T-helper 1 cell treated with Interleukin-12 subunit alpha and Interleukin-12 subunit beta and Interleukin-4 antibody, amounts not matched to agents 30 μg/mL and 1 μg/mL, for 36 hours (primary cell): ENCODE measurements around the gene IGF2BP3.

ENCODE experiments used
- H3K27ac Mint-ChIP-seq: one replicate; pipeline ENCODE4 v1.8.0; 2021; ENCODE audit warnings: mild to moderate bottlenecking, mixed read lengths
- H3K27me3 Mint-ChIP-seq: one replicate; pipeline ENCODE4 v1.8.0; 2021; ENCODE audit warnings: low read depth, mixed read lengths
- H3K36me3 Mint-ChIP-seq: one replicate; pipeline ENCODE4 v1.8.0; 2021; ENCODE audit warnings: low read depth, mixed read lengths
- H3K4me1 Mint-ChIP-seq: one replicate; pipeline ENCODE4 v1.8.0; 2021; ENCODE audit warnings: low read depth, mixed read lengths
- H3K4me3 Mint-ChIP-seq: one replicate; pipeline ENCODE4 v1.8.0; 2021; ENCODE audit warnings: mild to moderate bottlenecking, moderate library complexity, mixed read lengths
- H3K9me3 Mint-ChIP-seq: one replicate; pipeline ENCODE4 v1.8.0; 2021; ENCODE audit warnings: mixed read lengths

IGF2BP3 gene

GRCh38 chr7:23389701-23390100 lies 80.6 kb downstream of the IGF2BP3 start:
- Mint-ChIP-seq H3K27me3 (peaks cover 15% of the 10 kb centered on the region), H3K36me3 (no peaks in the 10 kb centered on the region), H3K27ac (no peak overlapping the region), H3K4me1 (peaks cover 2% of the 10 kb centered on the region), H3K4me3 (no peak overlapping the region), H3K9me3 (no peaks in the 10 kb centered on the region)

DNA sequence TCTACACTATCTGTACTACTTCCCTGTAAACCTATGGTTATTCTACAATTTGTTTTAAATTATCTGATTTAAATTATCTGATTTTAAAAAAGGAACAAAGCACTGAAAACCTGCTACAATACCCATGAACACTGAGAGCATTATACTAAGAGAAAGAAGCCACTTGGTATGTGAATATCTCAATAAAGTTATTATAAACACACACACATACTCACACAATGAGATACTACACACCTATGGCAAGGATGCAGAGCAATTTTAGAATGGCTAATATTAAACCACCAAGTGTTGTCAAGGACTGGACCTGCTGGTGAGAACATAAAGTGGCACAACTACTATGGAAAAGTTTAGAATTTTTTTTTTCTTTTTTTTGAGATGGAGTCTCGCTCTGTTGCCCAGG lies 82.7 kb downstream of the IGF2BP3 start:
- Mint-ChIP-seq H3K4me1 (peaks cover 2% of the 10 kb centered on the region), H3K36me3 (no peaks in the 10 kb centered on the region), H3K4me3 (no peak overlapping the region), H3K27ac (no peak overlapping the region), H3K27me3 (peaks cover 15% of the 10 kb centered on the region), H3K9me3 (no peaks in the 10 kb centered on the region)

GRCh38 chr7:23385140-23385539 lies 85.2 kb downstream of the IGF2BP3 start:
- H3K36me3 Mint-ChIP-seq = no peaks in the 10 kb centered on the region
- H3K4me3 Mint-ChIP-seq = no peak overlapping the region
- no peaks in the 10 kb centered on the region for H3K9me3 Mint-ChIP-seq
- H3K27ac Mint-ChIP-seq = no peak overlapping the region
- H3K27me3 Mint-ChIP-seq = peaks cover 15% of the 10 kb centered on the region
- peaks cover 5% of the 10 kb centered on the region for H3K4me1 Mint-ChIP-seq

GRCh38 chr7:23383225-23383624 lies 87.1 kb downstream of the IGF2BP3 start:
- no peak overlapping the region for H3K4me3 Mint-ChIP-seq
- H3K27ac Mint-ChIP-seq = no peak overlapping the region
- H3K4me1 Mint-ChIP-seq = peaks cover 5% of the 10 kb centered on the region
- H3K27me3 Mint-ChIP-seq = peaks cover 5% of the 10 kb centered on the region
- H3K36me3 Mint-ChIP-seq = no peaks in the 10 kb centered on the region
- H3K9me3 Mint-ChIP-seq = no peaks in the 10 kb centered on the region

DNA sequence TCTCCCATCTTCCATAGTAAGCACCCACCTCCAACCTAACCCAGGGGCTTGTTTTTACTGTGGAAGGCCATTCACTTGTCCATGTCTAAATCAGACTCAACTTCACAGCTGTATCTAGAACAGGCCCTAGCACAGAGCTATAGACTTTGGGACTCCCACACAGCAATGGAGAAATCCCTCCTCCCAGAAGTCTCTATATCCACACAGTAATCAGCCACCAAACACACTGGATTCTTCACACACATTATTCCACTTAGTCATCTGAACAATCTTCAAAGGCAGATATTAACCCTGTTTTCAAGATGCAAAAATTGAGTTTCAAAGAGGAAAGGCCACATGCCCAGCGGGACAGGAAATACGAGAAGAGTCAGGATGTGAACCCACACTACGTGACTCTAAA lies 89.3 kb downstream of the IGF2BP3 start:
- Mint-ChIP-seq H3K27ac (peak overlapping the region; percentile 0), H3K9me3 (no peaks in the 10 kb centered on the region), H3K4me3 (no peak overlapping the region), H3K4me1 (peaks cover 9% of the 10 kb centered on the region), H3K36me3 (no peaks in the 10 kb centered on the region), H3K27me3 (peaks cover 4% of the 10 kb centered on the region)

- H3K4me1 Mint-ChIP-seq = peaks cover 9% of the 10 kb centered on the region
- no peaks in the 10 kb centered on the region for H3K36me3 Mint-ChIP-seq
- H3K4me3 Mint-ChIP-seq = no peak overlapping the region
- H3K27me3 Mint-ChIP-seq = peaks cover 4% of the 10 kb centered on the region
- H3K27ac Mint-ChIP-seq = no peak overlapping the region
- no peaks in the 10 kb centered on the region for H3K9me3 Mint-ChIP-seq
Measured at GRCh38 chr7:23380556-23380955, 89.7 kb downstream of the IGF2BP3 start.

GRCh38 chr7:23378996-23379395 lies 91.3 kb downstream of the IGF2BP3 start:
- Mint-ChIP-seq H3K9me3 (no peaks in the 10 kb centered on the region), H3K4me1 (peaks cover 7% of the 10 kb centered on the region), H3K4me3 (no peak overlapping the region), H3K27ac (no peak overlapping the region), H3K36me3 (no peaks in the 10 kb centered on the region), H3K27me3 (peaks cover 3% of the 10 kb centered on the region)

DNA sequence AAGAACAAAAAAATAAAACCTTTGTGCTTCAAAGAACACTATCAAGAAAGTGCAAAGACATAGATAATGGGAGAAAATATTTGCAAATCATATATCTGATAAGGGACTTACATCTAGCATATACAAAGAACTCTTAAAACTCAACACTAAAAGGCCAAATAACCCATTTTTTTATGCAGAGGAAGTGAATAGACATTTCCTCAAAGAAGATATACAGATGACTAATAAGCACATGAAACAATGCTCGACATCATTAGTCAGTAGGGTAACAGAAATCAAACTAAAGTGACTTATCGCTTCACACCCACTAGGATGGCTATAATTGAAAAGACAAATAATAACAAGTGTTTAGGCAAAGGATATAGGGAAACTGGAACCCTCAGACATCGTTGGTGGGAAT lies 93.2 kb downstream of the IGF2BP3 start:
- no peaks in the 10 kb centered on the region for H3K36me3 Mint-ChIP-seq
- peaks cover 24% of the 10 kb centered on the region for H3K4me1 Mint-ChIP-seq
- H3K9me3 Mint-ChIP-seq = no peaks in the 10 kb centered on the region
- H3K27me3 Mint-ChIP-seq = peaks cover 16% of the 10 kb centered on the region
- H3K4me3 Mint-ChIP-seq = no peak overlapping the region
- no peak overlapping the region for H3K27ac Mint-ChIP-seq

- no peaks in the 10 kb centered on the region for H3K36me3 Mint-ChIP-seq
- H3K27ac Mint-ChIP-seq = peak overlapping the region; percentile 24
- no peaks in the 10 kb centered on the region for H3K9me3 Mint-ChIP-seq
- H3K4me1 Mint-ChIP-seq = peaks cover 29% of the 10 kb centered on the region
- H3K4me3 Mint-ChIP-seq = no peak overlapping the region
- H3K27me3 Mint-ChIP-seq = peaks cover 27% of the 10 kb centered on the region
Measured at GRCh38 chr7:23373151-23374004, 96.9 kb downstream of the IGF2BP3 start.

- Mint-ChIP-seq H3K36me3 (no peaks in the 10 kb centered on the region), H3K27me3 (peaks cover 27% of the 10 kb centered on the region), H3K27ac (no peak overlapping the region), H3K4me3 (no peak overlapping the region), H3K9me3 (no peaks in the 10 kb centered on the region), H3K4me1 (peaks cover 34% of the 10 kb centered on the region)
Measured at GRCh38 chr7:23372611-23373010, 97.7 kb downstream of the IGF2BP3 start.

- Mint-ChIP-seq H3K27me3 (peaks cover 27% of the 10 kb centered on the region), H3K27ac (no peak overlapping the region), H3K9me3 (no peaks in the 10 kb centered on the region), H3K4me1 (peaks cover 30% of the 10 kb centered on the region), H3K4me3 (no peak overlapping the region), H3K36me3 (no peaks in the 10 kb centered on the region)
Measured at GRCh38 chr7:23371654-23372053, 98.6 kb downstream of the IGF2BP3 start.

DNA sequence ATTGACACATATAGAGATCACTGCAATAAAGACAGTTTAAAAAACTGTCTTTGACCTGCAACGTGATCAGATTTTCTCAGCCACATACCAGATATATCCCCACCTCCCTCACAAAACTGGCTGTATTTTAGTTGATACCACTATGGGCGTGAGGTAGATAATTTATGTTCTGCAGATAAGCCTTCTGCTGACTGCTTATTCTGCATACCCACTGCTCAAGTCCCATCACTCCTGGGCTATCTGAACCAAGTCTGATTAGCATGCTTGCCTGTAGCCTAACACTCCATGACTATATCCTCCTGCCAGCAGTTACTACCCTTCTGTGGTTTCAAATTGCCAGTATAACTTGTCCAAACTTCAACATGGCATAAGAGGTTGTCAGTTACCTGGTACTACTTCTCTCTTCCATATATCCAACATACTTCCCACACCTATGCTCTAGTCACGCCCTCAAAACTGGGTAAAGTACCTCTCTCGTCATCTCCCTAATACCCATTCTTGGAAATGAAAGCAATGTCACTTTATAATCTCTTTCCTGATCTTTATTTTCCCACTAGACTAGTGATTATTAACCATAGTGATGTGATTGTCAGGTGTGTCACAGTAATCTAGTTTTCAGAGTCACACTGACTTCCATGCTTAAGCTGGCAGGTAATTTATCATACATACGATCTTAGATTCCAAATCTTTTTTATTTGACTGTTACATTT lies 100.4 kb downstream of the IGF2BP3 start:
- H3K27me3 Mint-ChIP-seq = peaks cover 23% of the 10 kb centered on the region
- H3K27ac Mint-ChIP-seq = no peak overlapping the region
- no peaks in the 10 kb centered on the region for H3K9me3 Mint-ChIP-seq
- no peak overlapping the region for H3K4me3 Mint-ChIP-seq
- no peaks in the 10 kb centered on the region for H3K36me3 Mint-ChIP-seq
- peaks cover 30% of the 10 kb centered on the region for H3K4me1 Mint-ChIP-seq

DNA sequence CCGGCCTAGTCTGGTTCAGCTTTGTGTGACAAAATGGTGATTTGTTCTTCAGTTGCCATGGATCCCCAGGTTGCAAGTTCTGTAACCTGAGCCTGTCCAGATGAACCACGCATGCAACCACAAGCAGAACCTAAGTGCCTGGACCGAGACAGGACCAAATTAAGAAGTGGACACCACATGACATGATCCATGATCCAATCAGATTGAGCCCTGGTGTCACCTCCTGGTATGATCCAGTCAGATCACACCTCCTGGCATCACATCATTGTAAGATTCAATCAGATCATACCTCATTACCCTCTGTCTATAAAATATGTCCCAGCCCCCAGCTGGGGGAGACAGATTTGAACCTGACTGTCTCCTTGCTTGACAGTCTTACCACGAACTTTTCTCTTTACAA lies 101.2 kb downstream of the IGF2BP3 start:
- H3K27ac Mint-ChIP-seq = no peak overlapping the region
- no peak overlapping the region for H3K4me3 Mint-ChIP-seq
- H3K27me3 Mint-ChIP-seq = peaks cover 23% of the 10 kb centered on the region
- H3K36me3 Mint-ChIP-seq = no peaks in the 10 kb centered on the region
- H3K9me3 Mint-ChIP-seq = no peaks in the 10 kb centered on the region
- H3K4me1 Mint-ChIP-seq = peaks cover 30% of the 10 kb centered on the region

- peaks cover 14% of the 10 kb centered on the region for H3K4me1 Mint-ChIP-seq
- peaks cover 63% of the 10 kb centered on the region for H3K27me3 Mint-ChIP-seq
- no peak overlapping the region for H3K4me3 Mint-ChIP-seq
- H3K36me3 Mint-ChIP-seq = no peaks in the 10 kb centered on the region
- H3K27ac Mint-ChIP-seq = no peak overlapping the region
- H3K9me3 Mint-ChIP-seq = no peaks in the 10 kb centered on the region
Measured at GRCh38 chr7:23358152-23358674, 112.1 kb downstream of the IGF2BP3 start.
